ENCODE measurements around the gene SMYD2.

The SMYD2 gene

DNA sequence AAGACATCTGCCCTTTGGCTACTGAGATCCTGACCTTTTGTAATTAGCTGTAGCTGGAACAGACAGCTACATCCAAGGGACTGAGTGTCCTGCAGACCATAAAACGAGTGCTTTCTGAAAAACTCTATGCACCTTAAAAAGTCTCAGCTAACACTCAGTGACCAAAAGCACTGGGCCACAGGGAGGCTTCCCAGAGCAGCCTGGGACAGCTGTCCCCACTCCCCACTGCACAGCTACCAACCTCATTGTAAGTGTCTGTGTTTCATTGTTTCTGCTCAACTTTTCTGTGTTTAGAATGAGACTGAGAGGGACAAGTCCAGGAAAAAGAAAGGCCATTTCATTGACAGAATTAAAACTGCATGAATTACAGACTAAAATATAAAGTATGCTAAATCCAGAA lies 80.7 kb downstream of the SMYD2 start:
- DNase-seq (ENCODE audit: low spot score): no peak

DNA sequence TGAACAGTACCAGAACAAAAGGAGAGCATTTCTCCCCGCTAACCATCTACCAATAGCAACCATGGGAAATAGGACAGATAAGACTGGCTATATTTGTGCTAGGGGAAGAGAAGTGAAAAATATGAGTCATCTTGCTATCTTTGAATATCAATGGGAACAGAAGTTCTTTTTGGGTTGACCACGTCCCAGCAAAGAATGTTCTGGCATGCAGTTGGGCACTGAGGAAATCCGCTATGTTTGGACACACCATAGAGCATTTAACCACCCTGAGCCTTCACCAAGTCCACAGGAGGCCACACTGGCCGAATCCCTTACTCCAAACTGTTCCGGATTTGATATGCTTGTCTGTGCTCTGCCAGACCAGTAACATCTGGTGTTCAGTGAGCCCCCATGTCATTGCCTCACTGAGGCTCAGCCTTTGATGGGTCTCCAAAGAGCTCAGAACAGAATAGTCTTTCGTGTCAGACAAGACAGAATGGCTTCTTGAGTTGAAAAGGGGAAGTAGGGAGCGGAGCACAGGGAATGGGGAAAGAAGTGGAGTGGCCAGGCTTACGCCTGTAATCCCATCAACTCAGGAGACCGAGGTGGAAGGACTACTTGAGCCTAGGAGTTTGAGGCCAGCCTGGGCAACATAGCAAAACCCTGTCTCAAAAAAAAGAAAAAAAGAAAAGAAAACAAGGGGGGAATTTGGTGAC lies 81.4 kb downstream of the SMYD2 start:
- DNase-seq (ENCODE audit: low spot score): peak; percentile 35

DNA sequence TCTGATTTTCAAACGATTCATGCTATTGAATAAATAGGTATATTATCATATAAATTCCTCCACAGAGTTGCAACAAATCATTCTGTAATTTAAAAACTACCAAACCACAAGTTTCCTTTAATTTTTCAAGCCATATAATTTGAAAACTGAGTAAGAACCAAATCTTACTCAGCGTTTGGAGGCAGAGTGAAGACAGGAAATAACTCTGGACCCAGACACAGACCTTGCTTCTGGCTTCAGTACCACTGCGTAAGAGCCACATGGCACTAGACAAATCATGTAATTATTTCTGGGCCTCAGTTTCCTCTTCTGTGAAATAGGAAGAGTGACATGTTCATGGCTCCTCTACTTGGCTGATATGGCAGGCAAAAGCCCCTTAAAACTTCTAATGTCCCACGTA lies 82.4 kb downstream of the SMYD2 start:
- no peak for DNase-seq (ENCODE audit: low spot score)

DNA sequence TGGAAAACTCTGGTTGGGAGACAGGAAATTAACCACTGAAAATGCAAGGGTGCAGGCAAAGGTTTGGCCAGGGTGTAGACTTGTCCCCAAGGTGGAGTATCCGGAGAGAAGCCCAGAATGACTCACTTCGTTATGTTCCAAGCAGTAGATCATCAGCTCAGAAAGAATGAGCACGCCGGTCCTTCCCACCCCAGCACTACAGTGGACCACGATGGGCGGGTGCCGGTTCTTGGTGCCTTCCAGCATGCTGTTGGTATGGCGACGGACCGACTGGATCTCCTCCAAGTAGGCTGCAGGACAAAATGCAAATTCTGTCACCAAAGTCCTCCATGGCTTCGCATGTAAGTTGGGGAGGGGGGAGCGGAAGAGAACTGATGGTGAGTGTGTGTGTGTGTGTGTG lies 83.4 kb downstream of the SMYD2 start:
- no peak for DNase-seq (ENCODE audit: low spot score)

DNA sequence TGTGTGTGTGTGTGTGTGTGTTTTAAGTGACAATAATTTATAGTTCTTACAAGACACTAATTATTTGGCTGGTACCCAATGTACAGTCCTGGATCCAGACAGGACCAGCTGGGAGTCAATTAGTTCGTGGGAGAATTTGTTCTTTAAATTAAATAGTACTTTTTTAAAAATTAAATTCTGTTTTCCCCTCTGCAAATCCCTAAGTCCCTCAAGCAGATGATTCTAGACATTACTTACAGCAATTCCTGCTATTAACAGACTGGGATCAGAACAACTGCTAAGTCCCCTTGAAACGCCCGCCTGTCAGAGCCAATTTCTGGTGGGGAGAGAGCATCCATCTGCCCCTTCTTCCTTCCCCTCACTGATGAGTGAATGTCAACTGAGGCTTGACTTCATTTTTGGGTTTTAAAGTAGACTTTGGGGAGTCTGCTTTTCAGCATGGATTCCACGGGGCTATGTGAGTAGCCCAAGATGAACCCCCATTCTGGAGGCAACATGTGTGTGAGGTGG lies 83.9 kb downstream of the SMYD2 start:
- DNase-seq (ENCODE audit: low spot score): no peak

DNA sequence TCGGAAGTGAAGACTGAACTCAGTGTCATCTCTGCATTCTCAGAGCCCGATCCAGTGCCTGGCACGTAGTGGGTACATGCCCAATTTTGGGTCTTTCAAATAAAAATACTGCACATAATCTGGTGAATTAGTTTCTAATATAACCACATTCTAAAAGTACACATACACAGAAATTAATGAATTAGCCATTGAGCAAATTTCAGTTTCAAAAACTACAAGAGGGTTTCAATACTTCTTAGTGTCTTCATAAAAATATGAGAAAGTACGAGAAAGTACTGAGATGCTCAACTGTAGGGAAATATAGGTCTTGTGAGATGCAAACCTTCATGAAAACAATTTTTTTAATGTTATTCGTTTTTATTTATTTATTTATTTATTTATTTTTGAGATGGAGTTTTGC lies 86.9 kb downstream of the SMYD2 start:
- no peak for DNase-seq (ENCODE audit: low spot score)

DNA sequence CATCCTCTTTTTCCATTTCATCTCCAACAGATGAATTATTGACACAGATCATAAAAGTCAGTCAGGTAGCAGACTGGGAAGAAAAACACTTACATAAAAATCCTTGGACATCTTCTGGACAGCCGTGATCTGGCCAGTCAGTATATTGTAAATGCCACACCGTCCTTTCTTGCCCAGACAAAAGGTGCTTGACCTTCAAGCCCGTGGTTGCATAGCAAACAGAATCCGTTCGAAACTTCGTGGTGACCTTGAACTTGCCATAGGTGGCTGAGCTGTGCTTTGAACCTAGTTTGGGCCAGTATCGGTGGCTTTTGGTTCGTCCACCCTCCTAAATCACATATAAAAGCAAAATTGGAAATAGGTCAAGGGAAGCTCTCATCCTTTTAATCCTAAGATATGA lies 88.4 kb downstream of the SMYD2 start:
- no peak for DNase-seq (ENCODE audit: low spot score)

DNA sequence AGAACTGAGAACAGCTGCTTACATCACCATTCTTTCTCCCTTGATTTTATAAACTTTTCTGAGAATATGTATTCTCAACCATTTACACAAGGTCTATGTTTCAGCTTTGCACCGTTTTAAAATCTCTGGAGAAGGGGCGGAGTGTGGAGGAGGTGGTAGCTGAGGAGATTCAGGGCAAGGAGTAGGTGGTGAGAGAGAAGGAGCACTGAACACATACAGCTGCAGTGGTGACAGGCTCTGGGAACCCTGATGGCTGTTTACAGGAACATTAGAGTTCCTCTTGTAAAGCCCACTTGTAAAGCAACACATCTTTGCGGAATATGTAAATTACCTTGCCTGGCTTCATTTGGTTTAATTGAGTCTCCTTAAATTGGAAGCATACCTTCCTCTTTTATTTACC lies 89.7 kb downstream of the SMYD2 start:
- DNase-seq (ENCODE audit: low spot score): no peak

DNA sequence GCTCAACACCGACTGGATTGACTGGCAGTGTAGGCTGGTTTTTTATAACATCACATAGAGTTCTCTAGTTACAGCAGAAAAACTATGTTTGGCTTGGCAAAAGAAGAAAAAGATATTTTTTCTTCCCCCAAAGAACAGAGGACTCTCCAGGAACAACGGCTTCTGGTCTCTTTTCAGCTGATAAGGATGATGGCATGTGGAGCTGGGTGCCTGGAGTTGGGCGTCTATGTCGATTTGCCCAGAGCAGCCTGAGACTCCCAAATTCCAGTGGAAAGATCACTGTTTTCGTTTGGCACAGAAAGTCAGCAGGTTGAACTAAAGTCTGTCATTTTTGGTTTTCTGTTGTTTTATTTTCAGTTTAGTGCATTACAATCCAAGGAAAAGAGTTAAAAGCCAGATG lies 91.1 kb downstream of the SMYD2 start:
- DNase-seq (ENCODE audit: low spot score): no peak

DNA sequence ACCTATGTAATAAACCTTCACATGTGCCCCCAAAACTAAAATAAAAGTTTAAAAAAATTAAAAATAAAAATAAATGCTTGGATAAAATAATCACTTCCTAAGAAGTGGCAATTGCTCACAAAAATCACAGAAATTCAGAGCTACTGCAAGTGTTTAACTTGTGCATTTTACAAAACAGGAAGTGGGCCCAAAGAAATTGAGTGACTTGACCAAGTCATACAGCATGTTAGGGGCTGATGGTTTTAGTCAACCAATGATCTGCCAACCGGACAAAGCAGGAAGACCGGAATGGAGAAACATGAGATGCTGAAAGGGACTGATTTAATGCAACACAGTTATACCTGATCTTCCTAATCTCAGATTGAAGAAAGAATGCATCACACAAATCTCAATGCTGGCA lies 96.5 kb downstream of the SMYD2 start:
- no peak for DNase-seq (ENCODE audit: low spot score)

DNA sequence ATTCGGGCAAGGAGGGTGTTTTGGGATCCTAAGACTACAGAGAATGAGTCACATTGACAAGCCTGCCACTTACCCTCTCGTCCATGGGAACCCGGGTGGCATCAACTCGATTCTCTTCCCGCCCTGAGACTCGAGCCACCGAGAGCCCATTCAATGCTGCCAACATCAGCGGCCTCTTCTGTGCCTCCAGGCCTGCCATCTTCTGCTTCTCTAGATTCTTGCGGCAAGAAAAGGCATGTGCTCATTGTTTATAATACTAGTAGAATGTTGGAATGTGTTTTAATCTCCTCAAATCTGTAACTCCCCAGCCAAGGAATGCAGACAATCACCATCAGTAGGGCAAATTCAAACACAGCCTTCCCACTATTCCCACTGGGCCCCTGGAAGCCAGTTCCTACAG lies 96.9 kb downstream of the SMYD2 start:
- DNase-seq (ENCODE audit: low spot score): peak; percentile 82

DNA sequence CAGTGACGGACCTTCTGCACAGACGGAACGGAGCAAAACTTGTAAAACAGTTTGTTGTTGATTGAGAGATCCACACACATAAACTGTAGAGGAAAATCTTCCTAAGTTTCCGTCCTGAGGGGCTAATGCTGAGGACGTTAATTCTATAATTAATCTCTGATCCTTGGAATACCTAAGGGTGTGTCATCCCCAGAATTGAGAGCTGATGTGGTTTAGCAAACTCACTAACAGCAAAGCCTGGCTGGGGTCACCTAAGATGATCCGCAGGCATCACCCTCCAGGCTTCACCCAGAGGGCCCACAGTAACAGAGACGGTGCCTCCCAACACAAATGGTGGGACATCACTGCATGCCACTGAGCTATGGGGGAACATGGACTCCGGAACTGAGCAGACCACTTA lies 97.5 kb downstream of the SMYD2 start:
- DNase-seq (ENCODE audit: low spot score): no peak

DNA sequence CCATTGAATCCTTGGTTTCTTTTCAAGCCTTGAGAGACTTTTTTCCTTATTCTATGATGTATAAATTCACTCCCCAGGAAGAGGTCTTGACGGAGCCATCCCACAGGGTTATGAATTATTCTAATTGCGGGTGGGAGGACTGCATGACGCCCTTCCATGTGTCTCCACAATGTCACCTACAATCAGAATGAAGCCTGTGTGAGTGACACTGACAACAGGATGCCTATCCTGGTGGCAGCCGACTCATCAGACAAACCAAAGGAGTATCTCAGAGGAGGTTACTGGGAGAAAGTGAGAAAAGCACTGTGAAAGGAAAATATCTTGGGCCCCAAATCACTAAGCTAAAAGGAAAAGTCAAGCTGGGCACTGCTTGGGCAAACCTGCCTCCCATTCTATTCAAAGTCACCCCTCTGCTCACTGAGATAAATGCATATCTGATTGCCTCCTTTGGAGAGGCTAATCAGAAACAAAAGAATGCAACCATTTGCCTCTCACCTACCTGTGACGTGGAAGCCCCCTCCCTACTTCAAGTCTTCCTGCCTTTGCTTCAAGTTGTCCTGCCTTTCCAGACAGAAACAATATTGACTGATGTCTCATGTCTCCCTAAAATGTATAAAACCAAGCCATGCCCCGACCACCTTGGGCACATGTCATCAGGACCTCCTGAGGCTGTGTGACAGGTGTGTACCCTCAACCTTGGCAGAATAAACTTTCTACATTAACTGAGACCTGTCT lies 98.4 kb downstream of the SMYD2 start:
- DNase-seq (ENCODE audit: low spot score): no peak

DNA sequence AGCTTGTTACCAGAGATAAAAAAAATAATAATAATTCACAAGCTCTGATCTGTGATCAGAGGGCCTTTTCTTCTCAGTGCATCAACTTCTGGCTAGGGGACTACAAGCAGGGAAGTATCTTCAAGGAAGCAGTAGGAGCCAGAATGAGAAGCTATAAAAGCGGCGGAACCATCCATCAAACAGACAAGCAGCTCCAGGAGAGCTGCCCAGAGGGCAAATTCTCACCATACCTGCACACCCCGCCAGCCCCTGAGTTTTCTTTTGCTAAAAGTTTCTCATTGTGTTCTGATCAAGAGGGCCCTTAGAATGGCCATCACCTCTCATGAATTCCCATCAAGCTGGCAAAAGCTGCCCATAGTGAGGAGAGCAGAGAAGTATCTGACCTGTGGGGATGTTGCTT lies 99.4 kb downstream of the SMYD2 start:
- no peak for DNase-seq (ENCODE audit: low spot score)

DNA sequence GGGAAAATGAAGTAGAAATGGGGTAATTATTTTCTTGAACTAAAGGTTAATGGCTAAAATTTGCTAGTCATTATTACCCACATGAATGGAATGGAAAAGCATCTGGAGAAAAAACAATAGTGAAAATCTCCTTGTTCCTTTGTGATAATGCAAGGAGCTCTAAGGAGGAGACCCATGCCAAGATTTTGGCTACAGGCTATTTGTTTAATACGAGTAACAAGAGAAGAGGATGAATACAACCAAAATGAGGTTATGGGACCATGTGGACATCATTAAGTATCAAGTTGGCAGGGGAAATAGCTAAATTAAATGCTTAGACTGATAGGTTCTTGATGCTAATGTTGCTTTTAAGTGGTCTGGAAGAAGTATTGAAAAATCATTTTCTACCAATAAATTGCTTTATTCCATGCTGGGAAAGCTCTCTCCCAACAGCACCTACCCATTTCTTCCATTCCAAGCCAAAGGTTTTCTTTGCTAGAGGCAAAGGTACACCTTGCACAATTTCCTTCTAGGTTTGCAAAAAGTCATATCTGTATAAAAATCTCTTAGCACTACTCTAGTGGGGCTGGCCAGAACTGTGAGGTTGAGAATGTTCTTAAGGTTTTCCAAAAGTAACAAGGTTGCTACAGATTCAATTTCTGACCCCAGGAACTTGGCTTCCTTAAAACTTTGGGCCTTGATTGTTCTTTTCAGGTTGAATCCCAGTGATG lies 100.2 kb downstream of the SMYD2 start:
- DNase-seq (ENCODE audit: low spot score): no peak

DNA sequence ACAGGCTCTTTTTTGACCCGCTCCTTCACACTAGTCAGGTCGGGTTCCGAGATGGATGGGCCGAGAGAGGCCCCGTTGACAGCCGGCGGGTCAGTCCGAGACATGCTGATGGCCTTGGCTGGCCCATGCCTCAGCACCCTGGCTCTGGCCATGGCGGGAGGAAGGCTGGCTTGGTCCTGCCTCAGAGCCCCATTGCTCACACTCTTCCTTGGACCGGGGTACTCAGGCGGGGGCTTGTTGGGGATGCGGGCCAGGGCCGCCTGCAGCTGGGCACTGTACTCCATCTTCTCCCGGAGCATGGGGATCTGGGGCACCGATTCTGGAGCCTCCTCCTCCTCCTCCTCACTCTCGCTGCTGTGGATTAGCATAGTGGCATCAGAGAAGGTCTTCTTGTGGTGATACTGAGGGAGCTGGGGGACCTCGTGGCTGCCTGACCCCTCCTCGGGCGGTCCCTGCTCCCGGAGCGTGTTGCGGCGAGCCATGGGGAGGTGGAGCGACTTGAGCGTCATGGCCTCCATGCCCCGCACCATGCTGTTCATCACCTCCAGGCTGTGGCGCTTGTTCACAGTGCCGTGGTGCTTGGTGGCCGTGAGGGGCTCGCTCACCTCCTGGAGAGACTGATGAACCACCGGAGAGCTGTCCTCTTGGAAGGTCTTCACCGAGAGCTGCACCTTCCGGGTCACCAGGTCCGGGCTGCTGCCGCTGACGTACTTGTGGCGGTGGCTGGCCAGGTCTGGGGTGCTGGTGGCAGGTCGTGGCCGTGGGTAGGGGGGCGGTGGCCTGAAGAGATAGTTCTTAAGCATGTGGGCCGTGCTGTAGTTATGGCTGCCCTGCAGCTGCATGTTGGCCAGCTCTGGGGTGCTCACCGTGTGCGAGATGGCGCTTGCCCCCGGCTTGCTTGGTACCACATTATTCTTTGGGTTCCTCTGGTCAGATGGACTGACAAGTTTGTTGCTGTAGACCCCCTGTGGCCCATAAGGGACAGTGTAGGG lies 102.7 kb downstream of the SMYD2 start:
- no peak for DNase-seq (ENCODE audit: low spot score)

DNA sequence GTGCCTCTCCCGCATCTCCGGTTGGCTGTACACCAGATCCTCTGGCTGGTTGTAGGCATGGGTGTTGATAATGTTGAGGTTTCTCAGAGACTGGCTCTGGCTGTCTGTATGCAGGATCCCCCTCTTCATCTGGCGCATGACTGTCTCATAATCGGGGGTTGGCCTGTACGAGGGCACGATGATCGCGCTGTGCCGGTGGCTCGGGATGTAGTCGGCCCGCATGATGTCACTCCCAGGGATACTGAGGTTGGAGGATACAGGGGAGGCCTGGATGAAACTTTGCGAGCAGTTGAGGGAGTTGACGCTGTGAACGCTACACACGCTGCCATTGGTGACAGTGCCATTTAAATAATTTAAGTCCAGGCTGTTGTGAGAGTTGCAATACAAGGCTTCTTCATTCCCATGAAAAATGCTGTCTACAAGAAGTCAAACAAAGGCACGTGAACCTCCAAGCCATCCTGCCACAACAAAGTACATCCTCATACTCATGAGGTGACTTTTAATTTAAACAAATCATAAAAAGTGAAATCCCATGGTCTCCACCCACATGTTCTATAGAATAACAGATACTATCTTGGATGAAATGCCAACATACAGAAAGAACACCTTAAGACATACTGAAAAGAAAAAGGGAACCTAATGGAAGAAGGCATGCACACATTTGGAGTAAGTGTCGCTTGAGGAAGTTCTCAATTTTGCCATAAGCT lies 103.6 kb downstream of the SMYD2 start:
- no peak for DNase-seq (ENCODE audit: low spot score)

DNA sequence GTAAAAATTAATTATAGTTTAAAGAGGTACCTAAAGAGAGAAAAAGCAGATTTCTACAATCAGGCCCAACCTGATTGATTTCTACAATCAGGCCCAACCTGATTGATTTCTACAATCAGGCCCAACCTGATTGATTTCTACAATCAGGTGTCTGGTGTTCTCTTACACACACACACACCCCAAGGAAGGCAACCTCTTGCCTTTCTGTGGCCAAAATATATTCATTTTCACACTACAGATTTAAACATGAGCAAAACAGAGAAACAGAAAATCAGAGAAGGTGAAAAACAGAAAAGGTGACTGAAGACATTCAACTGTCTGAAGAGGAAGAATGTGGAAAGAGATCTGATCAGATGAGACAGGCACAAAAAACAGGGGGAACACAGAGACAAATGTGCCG lies 104.5 kb downstream of the SMYD2 start:
- DNase-seq (ENCODE audit: low spot score): no peak

DNA sequence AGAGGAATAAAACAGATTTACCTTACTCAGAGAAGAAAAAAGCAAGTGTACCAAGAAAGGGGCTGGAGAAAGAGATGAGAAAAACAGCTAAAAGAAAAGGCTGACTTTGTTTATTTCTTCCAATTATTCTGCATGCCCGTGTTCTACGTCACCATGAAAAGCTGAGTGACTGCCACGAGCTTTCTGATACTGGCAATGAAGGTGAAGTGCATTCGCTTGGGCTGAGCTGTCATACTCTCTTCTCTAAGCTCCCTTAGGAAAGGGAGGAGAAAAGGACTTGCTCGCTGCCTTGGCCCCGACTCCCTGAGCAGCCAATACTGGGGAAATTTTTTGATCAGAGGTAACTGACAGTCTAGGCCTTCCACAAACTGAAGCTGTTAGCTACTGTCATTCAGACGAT lies 105.4 kb downstream of the SMYD2 start:
- DNase-seq (ENCODE audit: low spot score): no peak
